Calu3 (cell line): ENCODE measurements around the gene ANKS1B. TPM values are rescaled to one million over a fixed set of nuclear protein-coding genes. Genes with fewer than 3 reads are reported as not detected.
"Not testable (repeated sequence)": the region's sequence is repeated elsewhere in the genome, so short reads cannot be mapped to it uniquely, and the experiment has no call there.

ENCODE experiments used
- BruUV-seq: library from RNA; stranded (reverse); fragments of 400-500 nt; replicated peaks from 2 replicates; lab custom pipeline; 2021; lab: Mats Ljungman, UMichigan
- CTCF ChIA-PET: fragments of 300-600 bp; sonication (Branson Sonifier 250); formaldehyde crosslinking; loops from one replicate; lab custom pipeline; 2022; ENCODE audit warnings: antibody characterized with exemption; lab: Charles Lee
- DNase-seq: peaks from one replicate; pipeline ENCODE4 v3.0.0; 2022
- H3K27ac Mint-ChIP-seq: one replicate; pipeline ENCODE4 v1.8.0; 2022; ENCODE audit warnings: mixed read lengths; ENCODE audit not compliant: unreplicated experiment
- H3K27me3 Mint-ChIP-seq: one replicate; pipeline ENCODE4 v1.8.0; 2022; ENCODE audit warnings: mixed read lengths; ENCODE audit not compliant: unreplicated experiment
- H3K36me3 Mint-ChIP-seq: one replicate; pipeline ENCODE4 v1.8.0; 2022; ENCODE audit warnings: mild to moderate bottlenecking, moderate library complexity, mixed read lengths; ENCODE audit not compliant: insufficient read depth, unreplicated experiment
- H3K4me1 Mint-ChIP-seq: one replicate; pipeline ENCODE4 v1.8.0; 2022; ENCODE audit warnings: mild to moderate bottlenecking, low read depth, mixed read lengths; ENCODE audit not compliant: unreplicated experiment
- H3K4me3 Mint-ChIP-seq: one replicate; pipeline ENCODE4 v1.8.0; 2022; ENCODE audit warnings: mild to moderate bottlenecking, low read depth, moderate library complexity, mixed read lengths; ENCODE audit not compliant: unreplicated experiment
- H3K9me3 Mint-ChIP-seq: one replicate; pipeline ENCODE4 v1.8.0; 2022; ENCODE audit warnings: low read depth, mixed read lengths; ENCODE audit not compliant: unreplicated experiment
- CTCF ChIP-seq: fragments of 200-600 bp; IDR thresholded peaks from one replicate; pipeline ENCODE4 v1.8.0; 2022; ENCODE audit warnings: antibody characterized with exemption; ENCODE audit not compliant: unreplicated experiment
- intact Hi-C: fragments of 100-400 bp; cut with micrococcal nuclease; formaldehyde crosslinking; loops from one replicate; pipeline ENCODE4 v1.10.0; 2022; ENCODE audit not compliant: unreplicated experiment
- total RNA-seq: library from RNA; stranded (reverse); gene quantifications from 2 replicates; pipeline ENCODE4 v1.2.3, GENCODE V29; 2022

Gene ANKS1B
- total RNA-seq, 1 experiment from 2014 or later = 1.7 TPM

- H3K4me1 Mint-ChIP-seq = no peaks in the 10 kb centered on the region
- no TSS peak for BruUV-seq
- TF ChIP-seq CTCF = no peak
- no peak overlapping the region for H3K27ac Mint-ChIP-seq
- intact Hi-C loops = no loop called here
- CTCF ChIA-PET = interaction anchor here (0.7 kb wide), 1 partner anchor 308 kb away, joined by 3 read pairs; no protein-coding TSS in a partner anchor
- H3K36me3 Mint-ChIP-seq = no peaks in the 10 kb centered on the region
- no peak for DNase-seq
- no peaks in the 10 kb centered on the region for H3K27me3 Mint-ChIP-seq
- peaks cover 5% of the 10 kb centered on the region for H3K9me3 Mint-ChIP-seq
- H3K4me3 Mint-ChIP-seq = no peak overlapping the region
Measured at GRCh38 chr12:100024974-100025555, 40.3 kb upstream of the ANKS1B start.

- intact Hi-C loops = no loop called here
- Mint-ChIP-seq H3K9me3 (peaks cover 5% of the 10 kb centered on the region), H3K4me3 (no peak overlapping the region), H3K27me3 (no peaks in the 10 kb centered on the region), H3K36me3 (no peaks in the 10 kb centered on the region), H3K4me1 (no peaks in the 10 kb centered on the region), H3K27ac (no peak overlapping the region)
- CTCF ChIA-PET = no interaction called here
- no TSS peak for BruUV-seq
- no peak for TF ChIP-seq CTCF
- no peak for DNase-seq
Measured at GRCh38 chr12:100020370-100020769, 35.6 kb upstream of the ANKS1B start.

- intact Hi-C loops = no loop called here
- no peak for TF ChIP-seq CTCF
- BruUV-seq = no TSS peak
- no peak overlapping the region for H3K4me3 Mint-ChIP-seq
- CTCF ChIA-PET = interaction anchor here (0.7 kb wide), 2 partner anchors 101 to 110 kb away, joined by 5 to 8 read pairs; no protein-coding TSS in a partner anchor
- peaks cover 4% of the 10 kb centered on the region for H3K9me3 Mint-ChIP-seq
- no peaks in the 10 kb centered on the region for H3K4me1 Mint-ChIP-seq
- no peaks in the 10 kb centered on the region for H3K36me3 Mint-ChIP-seq
- no peaks in the 10 kb centered on the region for H3K27me3 Mint-ChIP-seq
- no peak overlapping the region for H3K27ac Mint-ChIP-seq
- DNase-seq = no peak
Measured at GRCh38 chr12:100017056-100017455, 32.3 kb upstream of the ANKS1B start.

- DNase-seq, H3K27me3 Mint-ChIP-seq, H3K27ac Mint-ChIP-seq, H3K36me3 Mint-ChIP-seq, H3K4me3 Mint-ChIP-seq, H3K9me3 Mint-ChIP-seq, CTCF ChIA-PET, intact Hi-C loops, H3K4me1 Mint-ChIP-seq, BruUV-seq: not testable (repeated sequence)
Measured at GRCh38 chr12:100016304-100016703, 31.6 kb upstream of the ANKS1B start.

GRCh38 chr12:100005846-100006245, 21.1 kb upstream of the ANKS1B start:
- CTCF ChIA-PET = interaction anchor here (0.6 kb wide), 1 partner anchor 203 kb away, joined by 4 read pairs; no protein-coding TSS in a partner anchor
- DNase-seq, BruUV-seq, H3K4me3 Mint-ChIP-seq, H3K9me3 Mint-ChIP-seq, H3K27me3 Mint-ChIP-seq, H3K36me3 Mint-ChIP-seq, intact Hi-C loops: not testable (repeated sequence)
- H3K27ac Mint-ChIP-seq = peak overlapping the region; percentile 2
- H3K4me1 Mint-ChIP-seq = peaks cover 10% of the 10 kb centered on the region
